Thyroid gland (tissue), 4 donors: ENCODE data around the gene IQGAP3.

Experiments used
- CTCF ChIP-seq, 6 experiments: fragments of 200-600 bp in 3 of 6; fragments of 450-650 bp in 3 of 6; sonication (generic) in 3 of 6; IDR thresholded peaks; one replicate each; pipeline ENCODE4 v1.5.1; 2016 to 2019; ENCODE audit warnings: antibody characterized with exemption in 6 of 6, mild to moderate bottlenecking in 2 of 6, inconsistent platforms in 1 of 6, moderate library complexity in 1 of 6
- POLR2A ChIP-seq, 2 donors: fragments of 450-650 bp; IDR thresholded peaks; one replicate each; pipeline ENCODE4 v1.6.1; 2017; ENCODE audit warnings: antibody characterized with exemption in 2 of 2, mild to moderate bottlenecking in 2 of 2, moderate library complexity in 1 of 2

GRCh38 chr1:156505679-156506298, 66.6 kb downstream of the IQGAP3 start:
- TF ChIP-seq CTCF (IDR thresholded peaks at IDR 0.05) (no peak), POLR2A (IDR thresholded peaks at IDR 0.05) (no peak)
